AG04450 (cell line): Measurements from ENCODE around the gene MTMR3. TPM values are rescaled to one million over a fixed set of nuclear protein-coding genes. Genes with fewer than 3 reads are reported as not detected.
A peak's percentile ranks its signal among the peaks of the same experiment; 100 is the strongest.

Source experiments
- CTCF ChIA-PET: fragments of 300-600, 350-600 bp; formaldehyde crosslinking; extraction: SDS; loops from one replicate; lab custom pipeline; 2022; ENCODE audit warnings: antibody characterized with exemption, inconsistent platforms; lab: Charles Lee
- POLR2A ChIA-PET: fragments of 350-600 bp; formaldehyde crosslinking; extraction: SDS; loops from one replicate; lab custom pipeline; 2021; ENCODE audit warnings: antibody characterized with exemption, inconsistent platforms; lab: Yijun Ruan, JAX
- DNase-seq: peaks from one replicate; pipeline ENCODE4 v3.0.0-alpha.2; 2011; ENCODE audit warnings: low read depth, low spot score
- H3K27ac ChIP-seq: one replicate; pipeline ENCODE4 v1.5.1; 2012; ENCODE audit warnings: low read depth, low read length, control low read depth
- H3K27me3 ChIP-seq: one replicate; pipeline ENCODE4 v1.6.0; 2012; ENCODE audit warnings: low read length; ENCODE audit not compliant: control insufficient read depth, insufficient read depth
- H3K4me3 ChIP-seq: 2 replicates; pipeline ENCODE4 v1.5.1; 2011; ENCODE audit warnings: mild to moderate bottlenecking, low read depth, low read length, control low read depth
- H3K9me3 ChIP-seq: 2 replicates; pipeline ENCODE4 v1.5.1; 2012; ENCODE audit warnings: low read length; ENCODE audit not compliant: control insufficient read depth, insufficient read depth
- polyA plus RNA-seq: library from polyadenylated mRNA; depleted of rRNA; stranded (reverse); fragments of >200 nt; gene quantifications from 2 replicates; pipeline ENCODE4 v1.2.3, GENCODE V29; 2011
- TF ChIP-seq, protein P1 (sequence below): IDR thresholded peaks from 2 replicates; pipeline ENCODE4 v1.5.1; 2011; ENCODE audit warnings: low read depth, low read length, control low read depth, inconsistent platforms

The MTMR3 gene
- polyA plus RNA-seq, 1 experiment = 27.8 TPM

DNA sequence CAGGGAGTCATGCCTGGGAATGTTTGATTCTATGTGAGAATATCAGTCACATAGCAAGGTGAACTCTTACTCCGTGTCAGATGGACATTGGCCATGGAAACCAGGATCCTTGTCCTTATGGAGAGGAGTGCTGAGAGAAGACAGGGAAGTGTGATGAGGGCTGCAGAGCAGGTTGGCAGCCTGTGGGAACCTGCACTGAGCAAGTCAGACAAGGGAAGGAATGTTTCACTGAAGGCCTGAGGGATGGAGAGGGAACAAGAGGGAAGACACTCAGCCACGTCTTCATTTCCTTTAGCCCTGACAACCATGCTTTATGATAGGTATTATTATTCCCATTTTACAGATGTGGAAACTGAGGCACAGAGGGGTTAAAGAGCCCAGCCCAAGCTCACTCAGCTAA lies 158.9 kb downstream of the MTMR3 start:
- CTCF ChIA-PET = no interaction called here
- H3K9me3 ChIP-seq = peaks cover 11% of the 10 kb centered on the region; the same call in 1 of the 2 replicates
- H3K27me3 ChIP-seq = no peaks in the 10 kb centered on the region
- H3K4me3 ChIP-seq = no peak overlapping the region
- POLR2A ChIA-PET = no interaction called here
- DNase-seq = no peak
- TF ChIP-seq, protein P1, sequence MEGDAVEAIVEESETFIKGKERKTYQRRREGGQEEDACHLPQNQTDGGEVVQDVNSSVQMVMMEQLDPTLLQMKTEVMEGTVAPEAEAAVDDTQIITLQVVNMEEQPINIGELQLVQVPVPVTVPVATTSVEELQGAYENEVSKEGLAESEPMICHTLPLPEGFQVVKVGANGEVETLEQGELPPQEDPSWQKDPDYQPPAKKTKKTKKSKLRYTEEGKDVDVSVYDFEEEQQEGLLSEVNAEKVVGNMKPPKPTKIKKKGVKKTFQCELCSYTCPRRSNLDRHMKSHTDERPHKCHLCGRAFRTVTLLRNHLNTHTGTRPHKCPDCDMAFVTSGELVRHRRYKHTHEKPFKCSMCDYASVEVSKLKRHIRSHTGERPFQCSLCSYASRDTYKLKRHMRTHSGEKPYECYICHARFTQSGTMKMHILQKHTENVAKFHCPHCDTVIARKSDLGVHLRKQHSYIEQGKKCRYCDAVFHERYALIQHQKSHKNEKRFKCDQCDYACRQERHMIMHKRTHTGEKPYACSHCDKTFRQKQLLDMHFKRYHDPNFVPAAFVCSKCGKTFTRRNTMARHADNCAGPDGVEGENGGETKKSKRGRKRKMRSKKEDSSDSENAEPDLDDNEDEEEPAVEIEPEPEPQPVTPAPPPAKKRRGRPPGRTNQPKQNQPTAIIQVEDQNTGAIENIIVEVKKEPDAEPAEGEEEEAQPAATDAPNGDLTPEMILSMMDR = no peak
- no peak overlapping the region for H3K27ac ChIP-seq

DNA sequence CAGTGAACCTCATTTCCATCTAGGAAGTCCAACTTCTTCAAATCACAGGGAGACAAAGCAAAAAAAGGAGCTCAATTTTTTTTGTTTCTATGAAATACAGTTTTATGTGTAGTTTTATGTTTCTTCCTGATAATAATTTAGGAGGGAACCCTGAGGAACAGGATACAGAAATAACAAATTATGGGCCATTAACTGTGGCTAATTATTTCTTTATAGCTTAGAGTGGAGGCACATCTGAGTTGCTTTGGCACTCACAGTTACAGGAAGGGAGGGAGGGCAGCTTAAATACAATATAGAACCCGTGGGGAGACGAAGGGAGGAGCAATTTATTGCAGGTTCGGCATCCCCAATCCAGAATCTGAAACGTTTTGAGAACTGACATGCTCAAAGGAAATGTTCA lies 160.2 kb downstream of the MTMR3 start:
- no peak overlapping the region for H3K27ac ChIP-seq
- no peak for DNase-seq
- ChIA-PET POLR2A (no interaction called here), CTCF (no interaction called here)
- H3K9me3 ChIP-seq = peaks cover 11% of the 10 kb centered on the region; the same call in 1 of the 2 replicates
- no peaks in the 10 kb centered on the region for H3K27me3 ChIP-seq
- H3K4me3 ChIP-seq = no peak overlapping the region
- TF ChIP-seq, protein P1 = no peak

DNA sequence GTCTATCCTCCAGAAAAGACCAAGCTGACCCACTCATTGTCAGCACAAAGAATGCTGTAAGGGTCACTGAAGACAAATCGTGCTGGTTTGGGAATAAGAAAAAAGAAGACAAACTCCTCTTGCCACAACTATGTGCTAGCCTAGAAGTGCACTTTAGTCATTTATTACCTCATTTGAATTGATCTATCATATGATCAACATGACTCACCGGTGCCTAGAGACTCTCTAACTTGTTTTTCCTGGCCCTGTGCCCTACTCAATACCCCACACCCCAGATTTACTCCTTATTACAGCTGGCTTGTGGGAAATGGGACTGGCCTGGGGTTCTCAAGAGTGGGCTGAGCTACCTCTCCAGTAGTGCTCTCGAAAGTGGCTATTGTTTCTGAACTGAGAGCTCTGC lies 161.4 kb downstream of the MTMR3 start:
- H3K4me3 ChIP-seq = no peak overlapping the region
- H3K9me3 ChIP-seq = peaks cover 11% of the 10 kb centered on the region; the same call in 1 of the 2 replicates
- H3K27ac ChIP-seq = peak overlapping the region; percentile 62
- H3K27me3 ChIP-seq = no peaks in the 10 kb centered on the region
- ChIA-PET POLR2A (no interaction called here), CTCF (no interaction called here)
- TF ChIP-seq, protein P1 = no peak
- peak; percentile 78 for DNase-seq

DNA sequence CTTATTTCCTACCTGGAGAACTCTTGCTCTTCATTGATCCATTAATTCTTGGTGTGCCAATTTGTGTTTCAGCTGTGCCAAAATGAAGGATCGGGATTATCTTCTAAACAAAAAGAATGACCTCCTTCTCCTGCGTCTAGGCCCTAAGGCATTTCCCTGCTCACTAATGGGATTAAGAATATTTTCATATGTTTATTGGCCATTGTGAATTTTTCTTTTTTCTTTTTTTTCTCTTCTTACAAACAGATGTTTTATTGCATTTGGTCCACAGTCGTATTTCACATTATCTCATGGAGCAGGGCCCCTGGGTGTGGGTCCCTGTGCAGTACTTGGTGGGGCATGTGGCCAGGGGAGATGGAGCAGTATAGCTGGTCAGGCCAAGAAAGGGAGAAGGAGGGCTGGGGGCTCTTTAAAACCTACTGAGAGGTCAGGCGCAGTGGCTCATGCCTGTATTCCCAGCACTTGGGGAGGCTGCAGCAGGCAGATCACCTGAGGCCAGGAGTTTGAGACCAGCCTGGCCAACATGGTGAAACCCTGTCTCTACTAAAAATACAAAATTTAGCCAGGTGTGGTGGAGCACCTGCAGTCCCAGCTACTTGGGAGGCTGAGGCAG lies 162.0 kb downstream of the MTMR3 start:
- H3K27me3 ChIP-seq = no peaks in the 10 kb centered on the region
- no peak for DNase-seq
- peaks cover 11% of the 10 kb centered on the region; the same call in 1 of the 2 replicates for H3K9me3 ChIP-seq
- H3K4me3 ChIP-seq = no peak overlapping the region
- peak overlapping the region; percentile 62 for H3K27ac ChIP-seq
- TF ChIP-seq, protein P1 = no peak
- CTCF ChIA-PET = no interaction called here
- POLR2A ChIA-PET = no interaction called here

DNA sequence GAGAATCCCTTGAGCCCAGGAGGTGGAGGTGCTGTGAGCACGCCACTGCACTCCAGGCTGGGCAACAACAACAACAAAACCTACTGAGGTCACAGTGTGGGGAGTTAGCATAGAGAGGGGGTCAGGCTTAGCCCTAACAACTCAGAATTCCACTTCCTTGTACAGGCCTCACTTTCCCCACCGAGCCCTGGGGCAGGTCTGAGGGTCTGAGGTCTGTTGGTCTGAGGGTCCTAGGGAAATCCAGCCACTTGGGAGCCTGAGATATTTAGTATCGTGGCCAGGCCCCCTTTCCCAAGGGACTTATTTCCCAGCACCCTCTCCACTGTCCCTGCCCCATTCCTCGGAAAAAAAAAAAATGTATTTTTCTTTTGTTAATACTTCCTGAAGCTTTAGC lies 162.5 kb downstream of the MTMR3 start:
- ChIA-PET CTCF (no interaction called here), POLR2A (no interaction called here)
- H3K27ac ChIP-seq = no peak overlapping the region
- H3K9me3 ChIP-seq = peaks cover 11% of the 10 kb centered on the region; the same call in 1 of the 2 replicates
- H3K27me3 ChIP-seq = no peaks in the 10 kb centered on the region
- DNase-seq = no peak
- no peak overlapping the region for H3K4me3 ChIP-seq
- TF ChIP-seq, protein P1 = no peak
